Stimulated activated CD4-positive, alpha-beta T cell treated with anti-CD3 and anti-CD28 coated beads, Interleukin-1b, Interleukin-23, amount 100 ng/mL, for 24 hours (primary cell): ENCODE results near the gene ADGRL2.

ENCODE experiments used
- DNase-seq, 4 experiments: peaks; one replicate each; pipeline ENCODE4 v3.0.0-alpha.2; 2020; ENCODE audit warnings: low read depth in 4 of 4, low spot score in 1 of 4

ADGRL2 gene

DNA sequence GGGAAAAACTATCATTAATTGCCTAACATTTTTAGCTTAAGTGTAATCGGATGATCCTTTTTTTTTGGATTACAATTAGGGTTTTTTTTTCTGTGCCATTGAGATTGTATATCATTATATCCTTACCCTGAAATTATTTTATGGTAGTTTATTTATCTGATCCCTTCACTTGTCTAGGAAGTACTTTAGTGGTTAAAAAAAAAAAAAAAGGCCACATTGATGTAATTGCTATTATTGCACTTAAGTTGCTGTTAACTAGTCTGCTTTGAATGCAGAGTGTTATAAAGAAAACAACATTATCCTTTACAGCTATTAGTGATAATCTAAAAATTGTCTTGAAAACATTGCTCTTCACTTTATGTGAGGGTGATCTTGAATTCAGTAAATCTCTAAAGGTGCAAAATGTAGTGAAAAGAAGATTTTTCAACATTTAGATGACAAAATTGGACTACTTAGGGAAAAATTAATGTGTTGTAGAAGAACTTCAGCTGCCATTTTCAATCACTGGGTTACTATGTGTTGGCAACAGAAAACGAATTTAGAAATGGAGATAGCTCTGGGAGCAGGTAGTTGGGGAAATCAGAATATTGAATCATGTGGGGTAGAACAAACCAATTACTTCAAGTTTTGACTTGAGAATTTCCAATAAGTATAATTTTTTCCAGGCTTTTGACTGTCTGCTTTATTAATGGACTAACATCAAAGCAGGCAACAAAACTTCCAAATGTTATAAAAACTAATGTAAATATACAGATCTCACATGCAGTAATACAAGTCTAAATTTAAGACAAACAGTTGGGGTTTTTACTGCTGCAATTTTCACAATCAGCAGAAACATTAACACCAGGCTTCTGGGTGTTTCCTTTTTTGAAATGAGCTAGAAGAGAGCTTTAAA lies 5.0 kb downstream of the ADGRL2 start:
- DNase-seq, result no peak

DNA sequence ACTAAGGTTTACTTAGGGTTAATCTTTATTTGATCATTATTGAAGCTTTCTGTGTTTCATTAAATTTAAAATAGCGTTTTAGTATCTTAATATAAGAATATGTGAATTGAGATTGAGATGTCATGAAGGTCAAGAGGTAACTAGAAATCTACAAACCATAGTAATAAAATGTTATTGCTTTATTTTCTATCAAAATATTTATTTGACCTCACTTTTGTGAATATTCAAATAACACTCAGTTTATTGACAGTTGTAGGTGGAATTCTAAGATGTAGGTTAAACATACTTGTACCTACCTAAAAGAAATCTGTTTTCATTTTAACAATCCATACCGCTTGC lies 5.7 kb downstream of the ADGRL2 start:
- DNase-seq, result no peak

DNA sequence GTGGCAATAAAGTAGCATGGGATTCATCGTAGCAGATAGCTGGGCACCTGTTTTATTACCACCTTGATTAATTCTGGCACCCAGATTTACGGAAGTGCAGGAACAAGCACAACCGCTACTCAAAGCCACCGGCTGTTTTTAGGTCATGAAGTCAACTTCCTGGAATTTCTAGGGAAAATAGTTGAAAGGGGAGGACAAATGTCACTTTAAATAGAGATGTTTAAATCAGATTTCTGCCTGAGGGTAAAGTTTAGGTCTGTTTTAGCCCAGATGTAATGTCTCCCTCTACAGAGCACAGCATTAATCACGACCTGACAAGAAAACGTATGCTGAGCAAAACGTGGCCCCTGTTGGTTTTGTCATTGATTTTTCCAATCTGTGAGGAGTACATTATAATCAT lies 8.0 kb downstream of the ADGRL2 start:
- DNase-seq, result no peak

DNA sequence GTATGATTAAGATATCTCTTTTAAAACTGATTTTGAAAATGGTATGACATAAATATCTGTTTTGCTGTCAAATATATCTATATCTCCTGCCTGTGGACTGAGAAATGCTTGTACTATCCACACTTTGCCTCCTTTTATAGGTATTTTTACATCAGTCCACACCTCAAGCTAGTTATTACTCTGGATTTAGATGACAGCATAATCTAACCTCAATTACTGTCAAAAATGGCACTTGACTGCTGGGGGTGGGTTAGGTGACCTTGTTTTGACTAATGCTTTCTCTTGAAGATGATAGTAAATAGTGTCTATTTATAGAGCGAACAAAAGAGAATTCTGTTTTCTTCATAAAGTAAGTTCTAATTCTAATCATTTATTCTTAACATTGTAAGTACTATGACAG lies 9.1 kb downstream of the ADGRL2 start:
- DNase-seq, result no peak

DNA sequence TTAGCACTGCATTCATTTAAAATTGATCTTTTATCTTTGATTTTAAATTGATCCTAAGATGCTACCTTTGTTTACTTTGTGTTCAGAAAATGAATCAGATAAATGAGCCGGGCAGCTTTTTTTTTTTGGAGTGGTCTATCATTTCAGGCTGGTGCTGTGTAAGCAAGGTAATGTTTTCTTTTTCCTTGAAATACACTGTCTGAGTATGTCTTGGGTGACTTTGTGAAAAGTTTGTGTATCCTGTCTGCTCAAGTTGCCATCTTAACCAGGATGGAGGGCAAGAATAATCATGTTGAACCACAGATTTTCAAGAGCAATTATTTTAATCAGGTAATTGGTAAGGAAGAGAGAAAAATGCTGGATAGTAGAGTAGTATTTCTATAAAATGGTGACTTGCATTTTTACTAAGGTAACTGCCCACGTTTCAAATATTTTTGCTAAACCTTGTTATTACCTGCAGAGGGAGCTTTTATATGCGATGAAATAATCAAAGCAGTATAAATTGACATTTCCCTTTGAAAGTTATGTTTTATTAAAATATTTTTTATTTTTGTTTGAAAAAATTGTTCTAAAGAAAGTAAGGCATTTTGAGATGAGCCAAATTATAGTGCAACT lies 11.1 kb downstream of the ADGRL2 start:
- DNase-seq, result no peak

DNA sequence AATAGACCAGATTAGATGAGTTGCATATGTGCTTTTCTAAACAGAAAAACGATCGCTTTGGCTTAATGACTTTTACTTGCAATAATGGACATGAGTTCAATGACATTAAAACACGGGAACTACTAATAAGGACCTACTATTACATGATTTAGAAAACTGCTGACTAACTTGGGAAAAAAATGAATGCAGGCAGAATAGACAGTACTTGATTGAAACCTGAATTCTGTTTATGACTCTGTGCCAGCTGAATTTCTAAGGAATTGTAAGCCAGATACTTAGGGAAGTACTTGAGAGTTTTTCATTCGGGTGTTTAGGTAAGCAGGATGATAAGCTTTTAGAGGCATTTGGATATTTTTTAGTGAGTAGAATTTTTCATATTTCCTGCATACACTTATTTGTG lies 12.0 kb downstream of the ADGRL2 start:
- DNase-seq, result no peak

DNA sequence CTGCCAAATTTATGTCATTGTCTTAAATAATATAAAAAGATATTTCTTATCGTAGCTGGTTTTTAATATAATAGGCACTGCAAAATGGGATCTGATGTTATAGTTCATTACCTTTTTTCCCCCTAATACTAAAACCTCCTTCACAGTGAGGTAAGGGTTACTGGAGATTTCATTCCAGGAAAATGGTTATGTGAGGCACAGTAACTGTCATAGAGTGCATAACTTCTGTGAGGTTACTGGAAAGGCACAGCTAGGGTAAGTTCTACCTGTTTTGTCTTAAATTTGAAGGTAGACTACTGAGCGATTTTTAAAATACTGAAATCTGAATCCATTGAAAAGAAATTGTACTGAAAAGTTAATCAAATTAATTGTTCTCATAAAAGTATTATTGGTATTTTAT lies 13.0 kb downstream of the ADGRL2 start:
- no peak for DNase-seq

DNA sequence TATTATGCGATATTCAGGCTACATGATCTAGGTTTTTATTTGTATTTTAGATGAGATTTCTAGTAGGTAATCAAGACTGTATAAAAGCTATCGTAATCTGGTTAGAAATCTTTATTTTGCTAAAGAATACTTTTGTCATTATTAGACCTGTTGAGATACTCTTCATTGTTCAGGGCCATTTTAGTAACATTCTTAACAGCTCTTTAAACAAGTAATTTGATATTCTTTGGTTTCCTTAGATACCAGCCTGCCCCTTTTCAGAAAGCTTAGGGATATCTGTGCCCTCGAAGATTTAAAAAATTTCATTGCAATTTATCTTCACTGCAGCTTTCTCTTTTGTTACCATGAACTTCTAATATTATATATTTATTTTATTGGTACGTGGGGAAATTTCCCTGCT lies 18.9 kb downstream of the ADGRL2 start:
- no peak for DNase-seq

DNA sequence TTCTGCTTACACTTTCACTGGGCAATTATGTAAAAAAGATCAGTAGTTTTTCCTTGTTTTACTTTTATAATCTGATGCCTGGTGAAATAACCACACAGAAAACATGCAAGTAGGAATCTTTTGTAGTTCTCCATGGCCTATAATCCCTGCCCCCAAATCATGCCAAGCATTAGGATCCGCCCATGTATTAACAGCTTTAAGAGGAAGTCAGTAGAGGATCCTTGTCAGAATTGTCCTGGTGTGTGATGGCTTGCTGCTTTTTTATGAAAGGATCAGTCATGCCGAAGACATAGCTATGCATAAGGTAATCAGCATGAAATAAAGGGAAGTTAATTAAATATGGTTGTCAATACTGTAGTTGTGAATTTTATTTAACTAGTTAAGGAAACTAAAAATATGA lies 20.0 kb downstream of the ADGRL2 start:
- DNase-seq, result no peak

DNA sequence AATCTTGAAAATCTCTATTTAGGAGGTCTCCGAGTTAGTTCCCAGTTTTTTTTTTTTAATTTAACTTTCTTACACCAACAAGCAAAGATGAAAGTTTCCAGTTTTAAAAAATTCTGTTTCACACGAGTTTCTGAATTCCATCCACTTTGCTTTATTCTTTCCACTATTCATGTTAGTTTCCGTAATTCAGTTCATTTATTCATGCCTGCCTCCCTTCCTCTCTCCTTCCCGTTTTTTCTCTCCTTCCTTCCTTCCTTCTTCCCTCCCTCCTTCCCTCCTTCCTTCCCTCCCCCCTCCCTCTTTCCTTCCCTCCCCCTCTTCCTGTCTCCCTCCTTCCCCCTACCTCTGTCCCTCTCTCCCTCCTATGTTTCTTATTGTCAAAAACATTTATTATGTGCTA lies 22.3 kb downstream of the ADGRL2 start:
- DNase-seq, result no peak

DNA sequence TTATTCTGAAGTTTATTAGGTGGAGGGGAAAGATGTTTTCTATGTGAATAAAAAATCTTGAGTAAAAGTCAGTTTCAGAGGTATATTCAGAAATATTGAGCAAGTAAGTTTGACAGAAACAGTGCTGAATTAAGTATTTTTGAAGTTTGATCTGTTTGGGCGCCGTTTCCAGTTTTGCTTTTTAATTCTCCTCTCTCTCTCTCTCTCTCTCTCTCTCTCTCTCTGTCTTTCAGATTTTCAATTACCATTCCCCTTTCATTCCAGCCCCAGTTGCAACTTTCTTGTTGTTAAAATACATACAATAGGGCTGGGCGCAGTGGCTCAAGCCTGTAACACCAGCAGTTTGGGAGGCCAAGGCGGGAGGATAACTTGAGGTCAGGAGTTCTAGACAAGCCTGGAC lies 24.0 kb downstream of the ADGRL2 start:
- DNase-seq, result no peak

DNA sequence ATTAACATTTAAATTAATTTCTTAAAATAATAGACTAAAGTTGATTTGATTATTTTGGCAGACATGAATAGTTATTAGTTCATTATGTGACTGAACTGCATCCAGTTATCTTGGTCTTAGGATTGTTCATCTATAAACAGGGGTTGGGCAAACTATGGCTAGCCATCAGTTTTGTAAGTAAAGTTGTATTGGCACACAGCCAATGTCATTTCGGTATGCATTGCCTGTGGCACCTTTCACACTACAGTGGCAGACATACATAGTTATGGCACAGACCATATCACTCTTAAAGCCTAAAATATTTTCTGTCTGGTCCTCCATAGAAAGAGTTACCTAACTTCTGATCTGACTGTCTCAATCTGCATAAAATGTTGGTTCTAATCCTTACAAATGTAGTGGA lies 27.2 kb downstream of the ADGRL2 start:
- DNase-seq, result no peak

DNA sequence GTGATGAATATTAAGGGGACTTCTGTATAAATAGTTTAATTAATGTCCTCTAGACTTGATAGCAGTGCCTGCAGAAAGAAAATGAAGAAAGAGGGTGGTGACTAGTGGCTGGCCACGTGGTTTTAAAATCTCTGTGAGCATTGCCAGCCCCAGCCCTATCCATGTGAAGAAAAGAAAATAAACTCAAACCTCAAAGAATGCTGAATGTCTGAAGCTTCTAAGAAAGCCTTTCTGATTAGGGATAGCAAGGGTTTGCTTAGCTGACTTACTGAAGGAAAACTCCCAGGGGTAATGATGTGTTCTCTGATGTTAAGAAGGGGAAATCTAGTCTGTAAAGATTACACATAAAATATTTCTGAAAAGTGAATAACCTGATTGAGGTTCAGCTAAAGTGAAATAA lies 31.8 kb downstream of the ADGRL2 start:
- no peak for DNase-seq

DNA sequence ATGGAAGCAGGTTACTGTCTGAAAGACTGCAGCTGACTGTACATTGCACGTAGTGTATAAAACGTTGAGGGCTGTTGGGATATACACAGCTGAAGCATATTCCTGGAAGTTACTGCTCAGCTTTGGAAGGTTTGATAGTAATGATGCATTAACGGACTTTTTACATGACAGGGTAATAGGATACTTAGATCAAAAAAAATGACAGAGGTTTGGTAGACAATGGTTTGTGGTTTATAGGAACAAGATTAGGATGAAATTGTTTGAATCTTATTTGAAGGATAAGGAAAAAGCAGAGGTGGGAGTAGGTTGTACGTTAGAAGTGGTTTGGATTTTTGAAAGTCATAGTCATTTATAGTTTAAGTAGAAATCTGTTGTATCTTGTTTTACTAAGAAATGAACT lies 33.0 kb downstream of the ADGRL2 start:
- DNase-seq, result no peak

DNA sequence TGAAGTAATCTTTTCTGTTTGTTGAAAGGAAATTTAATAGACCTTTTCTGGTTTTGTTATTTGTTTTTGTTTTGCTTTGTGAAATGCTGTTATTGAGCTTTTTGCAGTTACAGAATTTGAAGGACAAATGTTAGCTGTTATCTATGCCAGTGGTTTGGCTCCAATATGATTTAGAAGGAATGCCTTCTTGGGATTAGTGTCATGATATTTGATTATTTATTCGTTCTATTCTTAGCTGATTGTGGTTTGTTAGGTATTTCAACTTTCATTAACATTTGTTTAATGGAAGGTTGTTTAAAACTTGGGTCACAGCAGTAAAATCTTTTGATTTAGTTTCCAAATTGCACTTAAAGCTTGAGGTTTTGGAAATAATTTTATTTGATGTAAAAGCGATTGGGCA lies 33.5 kb downstream of the ADGRL2 start:
- DNase-seq, result no peak

DNA sequence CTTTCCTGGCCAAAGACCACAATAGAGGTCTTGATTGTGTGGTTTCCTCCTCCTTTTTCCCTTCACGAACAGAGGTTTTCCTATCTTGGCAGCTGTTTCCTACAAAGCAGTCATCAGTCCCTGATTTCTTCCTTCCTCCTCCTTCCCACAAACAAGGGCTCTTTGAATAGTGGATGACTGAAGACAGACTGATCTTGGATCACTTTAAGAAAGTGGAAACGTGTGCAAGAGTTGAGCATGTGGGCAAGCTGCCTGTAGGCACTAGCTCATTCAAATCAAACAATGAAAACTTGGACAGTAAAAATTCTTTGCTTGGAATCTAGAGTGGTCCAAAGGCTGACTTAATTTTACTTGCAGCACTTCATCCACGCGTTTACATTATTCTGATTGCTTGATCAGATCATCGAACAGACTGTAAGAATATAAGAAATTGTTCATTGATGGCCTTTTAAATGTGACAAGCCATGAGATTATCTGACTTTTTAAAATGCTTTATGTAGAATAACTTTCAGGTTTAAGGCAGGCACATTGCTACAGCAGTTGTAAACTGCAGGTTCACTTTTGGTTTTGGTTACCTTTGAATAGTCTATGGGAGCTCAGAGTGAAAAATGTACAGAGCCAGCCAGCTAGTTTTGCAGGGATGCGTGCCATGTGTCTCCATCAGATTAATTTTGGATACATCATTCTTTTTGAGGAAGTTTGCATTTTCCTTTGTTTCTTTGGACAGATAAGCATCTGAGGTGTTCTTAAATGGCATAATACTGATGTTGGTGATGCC lies 34.4 kb downstream of the ADGRL2 start:
- no peak for DNase-seq

DNA sequence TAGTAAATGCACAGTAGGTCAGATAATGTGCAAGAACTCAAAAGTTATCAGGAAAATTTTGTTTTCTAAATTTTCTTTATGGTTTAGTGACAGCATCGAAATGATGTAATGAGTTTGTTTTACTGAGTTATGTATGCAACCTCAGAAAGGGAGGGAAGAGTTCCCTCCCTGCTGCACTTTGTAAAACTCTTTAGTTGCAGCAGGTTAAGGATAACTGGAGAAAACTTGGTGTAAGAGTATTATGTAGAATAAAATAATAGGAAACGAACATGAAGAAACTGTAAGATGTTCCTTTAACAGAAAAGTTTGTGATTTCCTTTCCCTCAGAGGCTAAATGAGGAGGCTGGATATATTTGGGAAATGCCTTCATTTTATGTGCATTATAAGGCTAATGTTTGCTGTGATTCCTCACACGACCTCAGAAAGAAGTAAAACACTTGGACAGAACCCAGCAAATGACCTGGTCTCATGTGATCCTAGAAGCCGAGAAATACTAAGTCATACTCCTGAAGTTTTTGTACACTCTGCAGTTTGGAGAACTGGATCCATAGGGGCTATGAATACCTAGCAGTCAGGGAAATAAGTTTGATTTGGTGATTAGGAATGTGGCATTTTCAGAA lies 35.4 kb downstream of the ADGRL2 start:
- no peak for DNase-seq

DNA sequence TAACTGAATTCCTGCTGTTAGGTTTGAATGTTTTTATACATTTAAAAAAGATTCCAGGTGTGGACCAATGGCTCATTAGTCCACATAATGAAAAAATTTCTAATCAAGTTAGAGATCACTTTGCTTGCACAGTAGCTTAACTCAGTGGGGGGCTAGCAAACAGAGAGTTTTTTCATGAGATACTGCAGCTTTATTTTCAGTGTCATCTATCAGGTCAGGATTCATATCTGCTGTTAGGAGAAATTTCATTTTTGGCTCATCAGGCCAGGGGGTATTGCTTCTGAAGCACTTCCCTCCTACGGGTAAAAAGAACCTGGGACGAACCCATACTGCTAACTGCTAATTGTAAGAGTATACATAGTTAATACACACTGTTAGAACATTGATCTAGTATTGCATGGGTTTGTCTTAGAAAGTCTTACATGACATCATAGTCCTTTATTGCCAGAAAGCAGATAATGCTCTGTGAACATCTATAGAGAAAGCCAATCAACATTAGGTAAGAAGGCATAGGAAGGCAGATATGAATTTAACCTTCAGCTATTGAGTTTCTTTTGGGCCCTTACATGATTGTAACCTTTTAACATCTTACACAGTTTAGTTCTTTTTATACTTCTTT lies 38.0 kb downstream of the ADGRL2 start:
- DNase-seq, result no peak

DNA sequence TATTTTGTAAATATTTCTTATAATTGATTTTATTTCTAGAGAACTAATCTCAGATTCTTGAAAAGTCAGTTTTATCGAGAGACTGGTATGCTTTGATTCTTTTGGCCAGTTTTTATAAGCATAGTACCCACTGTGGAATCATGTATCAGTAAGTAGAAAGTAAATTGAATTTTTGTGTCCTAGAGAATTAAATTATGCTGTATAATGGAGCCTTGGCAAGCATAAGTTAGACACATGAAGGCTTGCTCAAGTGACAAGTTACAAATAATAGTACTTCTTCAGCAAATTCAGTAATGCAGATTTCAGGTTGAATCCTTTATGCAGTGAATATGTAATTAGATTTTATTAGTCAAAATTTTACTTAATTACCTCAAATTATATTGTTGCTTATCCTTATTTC lies 40.1 kb downstream of the ADGRL2 start:
- no peak for DNase-seq

DNA sequence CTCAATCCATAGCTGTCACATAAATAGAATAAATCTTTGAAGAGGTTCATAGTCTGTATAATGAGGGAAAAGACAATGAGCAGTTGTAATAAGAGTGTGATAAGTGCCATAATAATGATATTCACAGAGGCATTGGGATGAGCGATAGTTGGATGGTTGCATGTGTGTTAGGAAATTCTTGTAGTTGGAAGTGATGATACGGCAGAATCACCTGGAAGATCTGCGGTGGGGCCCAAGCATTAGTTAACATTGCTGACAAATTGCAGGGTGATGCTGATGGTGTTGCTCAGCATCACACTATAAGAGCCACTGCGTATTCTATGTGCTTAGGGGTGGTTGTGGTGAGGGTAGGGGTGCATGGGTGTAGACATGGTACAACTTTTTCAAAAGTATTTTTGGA lies 41.1 kb downstream of the ADGRL2 start:
- DNase-seq, result no peak

DNA sequence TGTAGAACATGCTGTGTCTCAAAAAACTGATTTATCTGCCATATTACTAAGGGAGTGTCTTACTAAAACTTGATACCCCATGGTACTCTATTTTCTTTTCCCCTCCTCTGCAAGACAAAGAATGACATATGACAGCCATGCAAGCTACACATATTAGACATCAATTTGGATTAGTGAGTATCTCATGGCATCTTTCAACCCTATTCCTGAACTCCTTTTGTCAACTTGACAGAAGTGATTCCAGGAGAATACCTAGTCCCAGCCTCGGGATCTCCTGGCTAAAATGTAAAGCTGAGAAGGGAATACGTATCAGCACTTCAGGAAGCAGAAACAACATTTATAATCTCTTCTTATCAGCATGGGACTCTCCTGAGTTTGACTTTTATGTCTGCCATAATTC lies 43.7 kb downstream of the ADGRL2 start:
- DNase-seq, result no peak
